ENCODE measurements around the gene SRP19.

DNA sequence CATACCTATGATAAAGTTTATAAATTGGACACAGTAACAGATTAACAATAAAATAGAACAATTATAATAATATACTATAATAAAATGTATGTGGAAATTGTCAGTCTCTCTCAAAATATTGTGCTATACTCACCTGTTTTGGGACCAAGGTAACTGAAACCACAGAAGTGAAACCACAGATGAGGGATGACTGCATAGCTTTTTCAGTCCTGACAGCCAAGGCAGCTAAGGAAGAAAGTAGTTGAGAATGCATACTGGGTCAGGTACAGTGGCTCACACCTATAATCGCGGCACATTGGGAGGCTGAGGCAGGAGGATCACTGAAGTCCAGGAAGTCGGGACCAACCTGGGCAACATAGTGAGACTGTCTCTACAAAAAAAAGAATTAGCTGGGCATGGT is 8.9 kb downstream of the SRP19 start:
- TF ChIP-seq, protein P1, sequence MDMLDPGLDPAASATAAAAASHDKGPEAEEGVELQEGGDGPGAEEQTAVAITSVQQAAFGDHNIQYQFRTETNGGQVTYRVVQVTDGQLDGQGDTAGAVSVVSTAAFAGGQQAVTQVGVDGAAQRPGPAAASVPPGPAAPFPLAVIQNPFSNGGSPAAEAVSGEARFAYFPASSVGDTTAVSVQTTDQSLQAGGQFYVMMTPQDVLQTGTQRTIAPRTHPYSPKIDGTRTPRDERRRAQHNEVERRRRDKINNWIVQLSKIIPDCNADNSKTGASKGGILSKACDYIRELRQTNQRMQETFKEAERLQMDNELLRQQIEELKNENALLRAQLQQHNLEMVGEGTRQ (CRISPR knock-in tag; IDR thresholded peaks at IDR 0.05), result no peak
- TF ChIP-seq, protein P2, sequence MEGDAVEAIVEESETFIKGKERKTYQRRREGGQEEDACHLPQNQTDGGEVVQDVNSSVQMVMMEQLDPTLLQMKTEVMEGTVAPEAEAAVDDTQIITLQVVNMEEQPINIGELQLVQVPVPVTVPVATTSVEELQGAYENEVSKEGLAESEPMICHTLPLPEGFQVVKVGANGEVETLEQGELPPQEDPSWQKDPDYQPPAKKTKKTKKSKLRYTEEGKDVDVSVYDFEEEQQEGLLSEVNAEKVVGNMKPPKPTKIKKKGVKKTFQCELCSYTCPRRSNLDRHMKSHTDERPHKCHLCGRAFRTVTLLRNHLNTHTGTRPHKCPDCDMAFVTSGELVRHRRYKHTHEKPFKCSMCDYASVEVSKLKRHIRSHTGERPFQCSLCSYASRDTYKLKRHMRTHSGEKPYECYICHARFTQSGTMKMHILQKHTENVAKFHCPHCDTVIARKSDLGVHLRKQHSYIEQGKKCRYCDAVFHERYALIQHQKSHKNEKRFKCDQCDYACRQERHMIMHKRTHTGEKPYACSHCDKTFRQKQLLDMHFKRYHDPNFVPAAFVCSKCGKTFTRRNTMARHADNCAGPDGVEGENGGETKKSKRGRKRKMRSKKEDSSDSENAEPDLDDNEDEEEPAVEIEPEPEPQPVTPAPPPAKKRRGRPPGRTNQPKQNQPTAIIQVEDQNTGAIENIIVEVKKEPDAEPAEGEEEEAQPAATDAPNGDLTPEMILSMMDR (IDR thresholded peaks at IDR 0.05), result no peak
- TF ChIP-seq, protein P3, sequence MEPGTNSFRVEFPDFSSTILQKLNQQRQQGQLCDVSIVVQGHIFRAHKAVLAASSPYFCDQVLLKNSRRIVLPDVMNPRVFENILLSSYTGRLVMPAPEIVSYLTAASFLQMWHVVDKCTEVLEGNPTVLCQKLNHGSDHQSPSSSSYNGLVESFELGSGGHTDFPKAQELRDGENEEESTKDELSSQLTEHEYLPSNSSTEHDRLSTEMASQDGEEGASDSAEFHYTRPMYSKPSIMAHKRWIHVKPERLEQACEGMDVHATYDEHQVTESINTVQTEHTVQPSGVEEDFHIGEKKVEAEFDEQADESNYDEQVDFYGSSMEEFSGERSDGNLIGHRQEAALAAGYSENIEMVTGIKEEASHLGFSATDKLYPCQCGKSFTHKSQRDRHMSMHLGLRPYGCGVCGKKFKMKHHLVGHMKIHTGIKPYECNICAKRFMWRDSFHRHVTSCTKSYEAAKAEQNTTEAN (CRISPR knock-in tag; IDR thresholded peaks at IDR 0.05), result no peak
- TF ChIP-seq, protein P4, sequence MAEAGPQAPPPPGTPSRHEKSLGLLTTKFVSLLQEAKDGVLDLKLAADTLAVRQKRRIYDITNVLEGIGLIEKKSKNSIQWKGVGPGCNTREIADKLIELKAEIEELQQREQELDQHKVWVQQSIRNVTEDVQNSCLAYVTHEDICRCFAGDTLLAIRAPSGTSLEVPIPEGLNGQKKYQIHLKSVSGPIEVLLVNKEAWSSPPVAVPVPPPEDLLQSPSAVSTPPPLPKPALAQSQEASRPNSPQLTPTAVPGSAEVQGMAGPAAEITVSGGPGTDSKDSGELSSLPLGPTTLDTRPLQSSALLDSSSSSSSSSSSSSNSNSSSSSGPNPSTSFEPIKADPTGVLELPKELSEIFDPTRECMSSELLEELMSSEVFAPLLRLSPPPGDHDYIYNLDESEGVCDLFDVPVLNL (CRISPR knock-in tag; IDR thresholded peaks at IDR 0.05; ENCODE audit: borderline replicate concordance, low read depth), result no peak
- TF ChIP-seq GTF2I (CRISPR knock-in tag; conservative IDR thresholded peaks at IDR 0.05) (no peak), ATF1 (CRISPR knock-in tag; IDR thresholded peaks at IDR 0.05) (no peak), NR1H2 (CRISPR knock-in tag; IDR thresholded peaks at IDR 0.05) (no peak), ETV6 (CRISPR knock-in tag; IDR thresholded peaks at IDR 0.05) (no peak)
- TF ChIP-seq, protein P5, sequence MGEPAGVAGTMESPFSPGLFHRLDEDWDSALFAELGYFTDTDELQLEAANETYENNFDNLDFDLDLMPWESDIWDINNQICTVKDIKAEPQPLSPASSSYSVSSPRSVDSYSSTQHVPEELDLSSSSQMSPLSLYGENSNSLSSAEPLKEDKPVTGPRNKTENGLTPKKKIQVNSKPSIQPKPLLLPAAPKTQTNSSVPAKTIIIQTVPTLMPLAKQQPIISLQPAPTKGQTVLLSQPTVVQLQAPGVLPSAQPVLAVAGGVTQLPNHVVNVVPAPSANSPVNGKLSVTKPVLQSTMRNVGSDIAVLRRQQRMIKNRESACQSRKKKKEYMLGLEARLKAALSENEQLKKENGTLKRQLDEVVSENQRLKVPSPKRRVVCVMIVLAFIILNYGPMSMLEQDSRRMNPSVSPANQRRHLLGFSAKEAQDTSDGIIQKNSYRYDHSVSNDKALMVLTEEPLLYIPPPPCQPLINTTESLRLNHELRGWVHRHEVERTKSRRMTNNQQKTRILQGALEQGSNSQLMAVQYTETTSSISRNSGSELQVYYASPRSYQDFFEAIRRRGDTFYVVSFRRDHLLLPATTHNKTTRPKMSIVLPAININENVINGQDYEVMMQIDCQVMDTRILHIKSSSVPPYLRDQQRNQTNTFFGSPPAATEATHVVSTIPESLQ (CRISPR knock-in tag; IDR thresholded peaks at IDR 0.05), result no peak
- TF ChIP-seq, protein P6, sequence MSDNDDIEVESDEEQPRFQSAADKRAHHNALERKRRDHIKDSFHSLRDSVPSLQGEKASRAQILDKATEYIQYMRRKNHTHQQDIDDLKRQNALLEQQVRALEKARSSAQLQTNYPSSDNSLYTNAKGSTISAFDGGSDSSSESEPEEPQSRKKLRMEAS (CRISPR knock-in tag; IDR thresholded peaks at IDR 0.05), result no peak
- TF ChIP-seq, protein P7, sequence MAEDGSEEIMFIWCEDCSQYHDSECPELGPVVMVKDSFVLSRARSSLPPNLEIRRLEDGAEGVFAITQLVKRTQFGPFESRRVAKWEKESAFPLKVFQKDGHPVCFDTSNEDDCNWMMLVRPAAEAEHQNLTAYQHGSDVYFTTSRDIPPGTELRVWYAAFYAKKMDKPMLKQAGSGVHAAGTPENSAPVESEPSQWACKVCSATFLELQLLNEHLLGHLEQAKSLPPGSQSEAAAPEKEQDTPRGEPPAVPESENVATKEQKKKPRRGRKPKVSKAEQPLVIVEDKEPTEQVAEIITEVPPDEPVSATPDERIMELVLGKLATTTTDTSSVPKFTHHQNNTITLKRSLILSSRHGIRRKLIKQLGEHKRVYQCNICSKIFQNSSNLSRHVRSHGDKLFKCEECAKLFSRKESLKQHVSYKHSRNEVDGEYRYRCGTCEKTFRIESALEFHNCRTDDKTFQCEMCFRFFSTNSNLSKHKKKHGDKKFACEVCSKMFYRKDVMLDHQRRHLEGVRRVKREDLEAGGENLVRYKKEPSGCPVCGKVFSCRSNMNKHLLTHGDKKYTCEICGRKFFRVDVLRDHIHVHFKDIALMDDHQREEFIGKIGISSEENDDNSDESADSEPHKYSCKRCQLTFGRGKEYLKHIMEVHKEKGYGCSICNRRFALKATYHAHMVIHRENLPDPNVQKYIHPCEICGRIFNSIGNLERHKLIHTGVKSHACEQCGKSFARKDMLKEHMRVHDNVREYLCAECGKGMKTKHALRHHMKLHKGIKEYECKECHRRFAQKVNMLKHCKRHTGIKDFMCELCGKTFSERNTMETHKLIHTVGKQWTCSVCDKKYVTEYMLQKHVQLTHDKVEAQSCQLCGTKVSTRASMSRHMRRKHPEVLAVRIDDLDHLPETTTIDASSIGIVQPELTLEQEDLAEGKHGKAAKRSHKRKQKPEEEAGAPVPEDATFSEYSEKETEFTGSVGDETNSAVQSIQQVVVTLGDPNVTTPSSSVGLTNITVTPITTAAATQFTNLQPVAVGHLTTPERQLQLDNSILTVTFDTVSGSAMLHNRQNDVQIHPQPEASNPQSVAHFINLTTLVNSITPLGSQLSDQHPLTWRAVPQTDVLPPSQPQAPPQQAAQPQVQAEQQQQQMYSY (CRISPR knock-in tag; IDR thresholded peaks at IDR 0.05), result no peak
- TF ChIP-seq, protein P8, sequence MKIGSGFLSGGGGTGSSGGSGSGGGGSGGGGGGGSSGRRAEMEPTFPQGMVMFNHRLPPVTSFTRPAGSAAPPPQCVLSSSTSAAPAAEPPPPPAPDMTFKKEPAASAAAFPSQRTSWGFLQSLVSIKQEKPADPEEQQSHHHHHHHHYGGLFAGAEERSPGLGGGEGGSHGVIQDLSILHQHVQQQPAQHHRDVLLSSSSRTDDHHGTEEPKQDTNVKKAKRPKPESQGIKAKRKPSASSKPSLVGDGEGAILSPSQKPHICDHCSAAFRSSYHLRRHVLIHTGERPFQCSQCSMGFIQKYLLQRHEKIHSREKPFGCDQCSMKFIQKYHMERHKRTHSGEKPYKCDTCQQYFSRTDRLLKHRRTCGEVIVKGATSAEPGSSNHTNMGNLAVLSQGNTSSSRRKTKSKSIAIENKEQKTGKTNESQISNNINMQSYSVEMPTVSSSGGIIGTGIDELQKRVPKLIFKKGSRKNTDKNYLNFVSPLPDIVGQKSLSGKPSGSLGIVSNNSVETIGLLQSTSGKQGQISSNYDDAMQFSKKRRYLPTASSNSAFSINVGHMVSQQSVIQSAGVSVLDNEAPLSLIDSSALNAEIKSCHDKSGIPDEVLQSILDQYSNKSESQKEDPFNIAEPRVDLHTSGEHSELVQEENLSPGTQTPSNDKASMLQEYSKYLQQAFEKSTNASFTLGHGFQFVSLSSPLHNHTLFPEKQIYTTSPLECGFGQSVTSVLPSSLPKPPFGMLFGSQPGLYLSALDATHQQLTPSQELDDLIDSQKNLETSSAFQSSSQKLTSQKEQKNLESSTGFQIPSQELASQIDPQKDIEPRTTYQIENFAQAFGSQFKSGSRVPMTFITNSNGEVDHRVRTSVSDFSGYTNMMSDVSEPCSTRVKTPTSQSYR (CRISPR knock-in tag; IDR thresholded peaks at IDR 0.05), result no peak
- TF ChIP-seq, protein P9, sequence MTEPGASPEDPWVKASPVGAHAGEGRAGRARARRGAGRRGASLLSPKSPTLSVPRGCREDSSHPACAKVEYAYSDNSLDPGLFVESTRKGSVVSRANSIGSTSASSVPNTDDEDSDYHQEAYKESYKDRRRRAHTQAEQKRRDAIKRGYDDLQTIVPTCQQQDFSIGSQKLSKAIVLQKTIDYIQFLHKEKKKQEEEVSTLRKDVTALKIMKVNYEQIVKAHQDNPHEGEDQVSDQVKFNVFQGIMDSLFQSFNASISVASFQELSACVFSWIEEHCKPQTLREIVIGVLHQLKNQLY (CRISPR knock-in tag; IDR thresholded peaks at IDR 0.05), result no peak

Measured in WTC11 (cell line).